ENCODE measurements around the gene MRGPRF.

Gene MRGPRF

GRCh38 chr11:68963779-68964178, 49.3 kb downstream of the MRGPRF start:
- DNase-seq (ENCODE audit: low read depth), result no peak

GRCh38 chr11:68962527-68963250, 50.4 kb downstream of the MRGPRF start:
- DNase-seq (ENCODE audit: low read depth), result no peak

GRCh38 chr11:68961245-68961644, 51.8 kb downstream of the MRGPRF start:
- no peak for DNase-seq (ENCODE audit: low read depth)

- no peak for DNase-seq (ENCODE audit: low read depth)
These were observed 52.6 kb downstream of the MRGPRF start for GRCh38 chr11:68960294-68961071.

- no peak for DNase-seq (ENCODE audit: low read depth)
These were observed 53.4 kb downstream of the MRGPRF start for GRCh38 chr11:68959465-68960293.

GRCh38 chr11:68958211-68958610, 54.8 kb downstream of the MRGPRF start:
- DNase-seq (ENCODE audit: low read depth), result no peak

GRCh38 chr11:68956547-68957254, 56.3 kb downstream of the MRGPRF start:
- DNase-seq (ENCODE audit: low read depth), result no peak

- DNase-seq (ENCODE audit: low read depth), result no peak
These were observed 56.9 kb downstream of the MRGPRF start for GRCh38 chr11:68956142-68956541.

- DNase-seq (ENCODE audit: low read depth), result no peak
These were observed 57.5 kb downstream of the MRGPRF start for GRCh38 chr11:68955607-68955958.

- no peak for DNase-seq (ENCODE audit: low read depth)
These were observed 58.0 kb downstream of the MRGPRF start for GRCh38 chr11:68954836-68955606.

All from HS-27A (cell line).